Spinal cord (tissue), 10 donors: ENCODE results near the gene ZNF574. TPM values are rescaled to one million over a fixed set of nuclear protein-coding genes. Genes with fewer than 3 reads are reported as not detected.

ENCODE experiments used
- DNase-seq, 6 donors: peaks; one replicate each; pipeline versions ENCODE4 v3.0.0 to v3.0.0-alpha.2; 2013 to 2015; ENCODE audit warnings: low spot score in 6 of 6, low read depth in 4 of 6
- H3K27ac ChIP-seq: one replicate; pipeline ENCODE4 v1.5.1; 2013; ENCODE audit warnings: low read depth, low read length, control low read depth
- H3K27me3 ChIP-seq: one replicate; pipeline ENCODE4 v1.6.1; 2013; ENCODE audit warnings: low read length; ENCODE audit not compliant: control insufficient read depth, insufficient read depth
- H3K36me3 ChIP-seq: one replicate; pipeline ENCODE4 v1.6.1; 2013; ENCODE audit warnings: low read length; ENCODE audit not compliant: control insufficient read depth, insufficient read depth
- H3K4me1 ChIP-seq: one replicate; pipeline ENCODE4 v1.6.1; 2013; ENCODE audit warnings: low read length; ENCODE audit not compliant: control insufficient read depth, insufficient read depth
- H3K4me3 ChIP-seq: one replicate; pipeline ENCODE4 v1.5.1; 2013; ENCODE audit warnings: low read depth, low read length, control low read depth
- H3K9me3 ChIP-seq: one replicate; pipeline ENCODE4 v1.6.1; 2013; ENCODE audit warnings: low read length; ENCODE audit not compliant: control insufficient read depth, insufficient read depth
- WGBS: methylation state at CpG from one replicate; pipeline ENCODE4 v1.1.5; 2013; ENCODE audit warnings: missing lambda C conversion rate; ENCODE audit not compliant: insufficient coverage; 5-methylcytosine and 5-hydroxymethylcytosine counted together
- polyA plus RNA-seq, 2 donors: library from polyadenylated mRNA; unstranded; fragments of 120-200 nt; gene quantifications; one replicate each; pipeline ENCODE4 v1.2.1, GENCODE V29; 2013; ENCODE audit not compliant: insufficient read length in 2 of 2
- total RNA-seq, 2 donors: library from RNA; depleted of rRNA in 1 of 2; stranded (reverse); fragments of 120-200 nt in 1 of 2; fragments of >200 nt in 1 of 2; gene quantifications; one replicate each; pipeline versions ENCODE4 v1.2.3 to v1.2.4, GENCODE V29; 2013 to 2014
- donor health status: healthy.

Gene ZNF574
- total and polyA plus RNA-seq, 4 donors = 7.6 to 19.4 (median 14.0) TPM

DNA sequence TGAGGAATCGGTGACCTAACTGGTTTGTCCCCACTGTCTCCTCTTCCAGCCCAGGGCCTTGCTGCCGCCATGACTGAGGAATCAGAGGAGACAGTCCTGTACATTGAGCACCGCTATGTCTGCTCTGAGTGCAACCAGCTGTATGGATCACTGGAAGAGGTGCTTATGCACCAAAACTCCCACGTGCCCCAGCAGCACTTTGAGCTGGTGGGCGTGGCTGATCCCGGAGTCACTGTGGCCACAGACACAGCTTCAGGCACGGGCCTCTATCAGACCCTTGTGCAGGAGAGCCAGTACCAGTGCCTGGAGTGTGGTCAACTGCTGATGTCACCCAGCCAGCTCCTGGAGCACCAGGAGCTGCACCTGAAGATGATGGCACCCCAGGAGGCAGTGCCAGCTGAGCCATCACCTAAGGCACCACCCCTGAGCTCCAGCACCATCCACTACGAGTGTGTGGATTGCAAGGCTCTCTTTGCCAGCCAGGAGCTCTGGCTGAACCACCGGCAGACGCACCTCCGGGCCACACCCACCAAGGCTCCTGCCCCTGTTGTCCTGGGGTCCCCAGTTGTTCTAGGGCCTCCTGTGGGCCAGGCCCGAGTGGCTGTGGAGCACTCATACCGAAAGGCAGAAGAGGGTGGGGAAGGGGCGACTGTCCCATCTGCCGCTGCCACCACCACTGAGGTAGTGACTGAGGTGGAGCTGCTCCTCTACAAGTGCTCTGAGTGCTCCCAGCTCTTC lies 2.7 kb downstream of the ZNF574 start:
- 92% methylated on average over 14 of the region's 15 CpGs for WGBS
- Histone ChIP-seq H3K4me1 (peaks cover 14% of the 10 kb centered on the region), H3K9me3 (no peaks in the 10 kb centered on the region), H3K4me3 (no peak overlapping the region), H3K36me3 (peaks cover 49% of the 10 kb centered on the region), H3K27me3 (no peaks in the 10 kb centered on the region), H3K27ac (no peak overlapping the region)
- no peak for DNase-seq

DNA sequence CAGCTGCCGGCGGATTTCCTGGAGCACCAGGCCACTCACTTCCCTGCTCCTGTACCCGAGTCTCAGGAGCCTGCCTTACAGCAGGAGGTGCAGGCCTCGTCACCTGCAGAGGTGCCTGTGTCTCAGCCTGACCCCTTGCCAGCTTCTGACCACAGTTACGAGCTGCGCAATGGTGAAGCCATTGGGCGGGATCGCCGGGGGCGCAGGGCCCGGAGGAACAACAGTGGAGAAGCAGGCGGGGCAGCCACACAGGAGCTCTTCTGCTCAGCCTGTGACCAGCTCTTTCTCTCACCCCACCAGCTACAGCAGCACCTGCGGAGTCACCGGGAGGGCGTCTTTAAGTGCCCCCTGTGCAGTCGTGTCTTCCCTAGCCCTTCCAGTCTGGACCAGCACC lies 3.3 kb downstream of the ZNF574 start:
- peaks cover 49% of the 10 kb centered on the region for H3K36me3 ChIP-seq
- WGBS = 93% methylated on average over 16 of the region's 16 CpGs
- H3K4me3 ChIP-seq = no peak overlapping the region
- no peak for DNase-seq
- no peak overlapping the region for H3K27ac ChIP-seq
- H3K27me3 ChIP-seq = no peaks in the 10 kb centered on the region
- H3K4me1 ChIP-seq = peaks cover 14% of the 10 kb centered on the region
- H3K9me3 ChIP-seq = no peaks in the 10 kb centered on the region

- no peaks in the 10 kb centered on the region for H3K9me3 ChIP-seq
- DNase-seq = no peak
- H3K4me3 ChIP-seq = no peak overlapping the region
- H3K4me1 ChIP-seq = peaks cover 9% of the 10 kb centered on the region
- WGBS = 96% methylated on average over 44 of the region's 44 CpGs
- H3K27ac ChIP-seq = no peak overlapping the region
- H3K36me3 ChIP-seq = peaks cover 49% of the 10 kb centered on the region
- no peaks in the 10 kb centered on the region for H3K27me3 ChIP-seq
Measured at GRCh38 chr19:42079886-42080763, 4.2 kb downstream of the ZNF574 start.

DNA sequence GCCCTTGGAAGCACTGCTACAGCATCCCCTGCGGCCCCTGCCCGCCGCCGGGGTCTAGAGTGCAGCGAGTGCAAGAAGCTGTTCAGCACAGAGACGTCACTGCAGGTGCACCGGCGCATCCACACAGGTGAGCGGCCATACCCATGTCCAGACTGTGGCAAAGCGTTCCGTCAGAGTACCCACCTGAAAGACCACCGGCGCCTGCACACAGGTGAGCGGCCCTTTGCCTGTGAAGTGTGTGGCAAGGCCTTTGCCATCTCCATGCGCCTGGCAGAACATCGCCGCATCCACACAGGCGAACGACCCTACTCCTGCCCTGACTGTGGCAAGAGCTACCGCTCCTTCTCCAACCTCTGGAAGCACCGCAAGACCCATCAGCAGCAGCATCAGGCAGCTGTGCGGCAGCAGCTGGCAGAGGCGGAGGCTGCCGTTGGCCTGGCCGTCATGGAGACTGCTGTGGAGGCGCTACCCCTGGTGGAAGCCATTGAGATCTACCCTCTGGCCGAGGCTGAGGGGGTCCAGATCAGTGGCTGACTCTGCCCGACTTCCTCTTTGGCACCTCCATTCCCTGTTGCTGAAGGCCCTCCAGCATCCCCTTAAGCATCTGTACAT lies 4.9 kb downstream of the ZNF574 start:
- Histone ChIP-seq H3K4me1 (peaks cover 4% of the 10 kb centered on the region), H3K9me3 (no peaks in the 10 kb centered on the region), H3K4me3 (no peak overlapping the region), H3K27ac (no peak overlapping the region), H3K27me3 (no peaks in the 10 kb centered on the region), H3K36me3 (peaks cover 49% of the 10 kb centered on the region)
- DNase-seq = no peak
- 94% methylated on average over 28 of the region's 28 CpGs for whole genome bisulfite sequencing

DNA sequence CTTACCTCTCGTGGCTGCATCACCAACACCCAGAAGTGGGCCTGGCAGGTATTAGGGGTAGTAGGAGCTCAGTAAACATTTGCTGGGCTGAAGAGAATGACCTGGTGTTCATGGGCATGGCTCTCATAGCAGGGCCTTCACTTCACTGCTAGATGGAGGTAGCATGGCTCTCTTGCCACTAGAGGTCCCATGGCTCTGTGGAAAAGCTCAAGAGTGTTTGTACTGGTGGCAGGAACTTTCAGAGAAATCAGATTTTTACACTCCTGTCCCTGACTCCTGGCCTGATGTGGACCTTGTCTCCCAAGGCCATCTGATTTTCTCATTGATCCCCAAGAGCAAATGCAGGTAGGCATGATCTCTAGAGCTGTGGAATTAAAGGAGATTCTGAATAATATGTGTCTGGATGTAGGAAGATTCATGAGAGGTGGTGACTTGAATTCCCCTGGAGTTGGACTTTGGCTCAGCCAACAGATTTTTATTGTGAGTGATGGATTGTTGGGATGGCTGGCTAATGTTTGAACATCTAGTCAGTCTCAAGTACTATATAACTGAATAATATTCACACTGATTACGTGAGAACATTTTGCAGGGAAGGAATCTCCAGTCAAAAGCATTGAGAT lies 5.7 kb downstream of the ZNF574 start:
- no peaks in the 10 kb centered on the region for H3K27me3 ChIP-seq
- peaks cover 49% of the 10 kb centered on the region for H3K36me3 ChIP-seq
- WGBS = 50% methylated on average over 1 of the region's 2 CpGs
- DNase-seq = peak in 2 of 6 donors; percentile 48 to 57
- peaks cover 4% of the 10 kb centered on the region for H3K4me1 ChIP-seq
- H3K4me3 ChIP-seq = no peak overlapping the region
- no peak overlapping the region for H3K27ac ChIP-seq
- H3K9me3 ChIP-seq = no peaks in the 10 kb centered on the region

DNA sequence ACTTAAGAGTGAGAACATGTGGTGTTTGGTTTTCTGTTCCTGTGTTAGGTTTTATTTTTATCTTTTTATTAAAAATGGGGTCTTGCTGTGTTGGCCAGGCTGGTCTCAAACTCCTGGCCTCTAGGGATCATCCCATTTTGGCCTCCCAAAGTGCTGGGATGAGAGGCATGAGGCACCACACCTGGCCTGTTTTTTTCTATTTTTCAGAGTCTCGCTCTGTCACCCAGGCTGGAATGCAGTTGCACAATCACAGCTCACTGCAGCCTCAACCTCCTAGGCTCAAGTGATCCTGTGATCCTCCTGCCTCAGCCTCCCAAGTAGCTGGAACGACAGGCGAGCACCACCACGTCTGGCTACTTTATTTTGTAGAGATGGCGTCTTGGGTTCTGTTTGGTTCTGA lies 7.6 kb downstream of the ZNF574 start:
- Histone ChIP-seq H3K27me3 (no peaks in the 10 kb centered on the region), H3K4me3 (no peak overlapping the region), H3K27ac (no peak overlapping the region), H3K9me3 (no peaks in the 10 kb centered on the region), H3K36me3 (peaks cover 42% of the 10 kb centered on the region), H3K4me1 (no peaks in the 10 kb centered on the region)
- WGBS = 100% methylated on average over 1 of the region's 5 CpGs
- no peak for DNase-seq

- Histone ChIP-seq H3K9me3 (no peaks in the 10 kb centered on the region), H3K27me3 (no peaks in the 10 kb centered on the region), H3K27ac (no peak overlapping the region), H3K4me3 (no peak overlapping the region), H3K36me3 (peaks cover 28% of the 10 kb centered on the region), H3K4me1 (no peaks in the 10 kb centered on the region)
- no CpG with 5 or more reads among the region's 9 CpGs for WGBS
- no peak for DNase-seq
Measured at GRCh38 chr19:42086188-42086736, 10.3 kb downstream of the ZNF574 start.

GRCh38 chr19:42086770-42087550 lies 11.0 kb downstream of the ZNF574 start:
- H3K4me1 ChIP-seq = no peaks in the 10 kb centered on the region
- H3K36me3 ChIP-seq = peaks cover 28% of the 10 kb centered on the region
- H3K4me3 ChIP-seq = no peak overlapping the region
- no peak overlapping the region for H3K27ac ChIP-seq
- H3K27me3 ChIP-seq = no peaks in the 10 kb centered on the region
- no CpG with 5 or more reads among the region's 11 CpGs for WGBS
- no peak for DNase-seq
- H3K9me3 ChIP-seq = no peaks in the 10 kb centered on the region
